Duodenal mucosa (tissue), 2 donors: ENCODE results near the gene VWA5B1.

ENCODE experiments used
- H3K27ac ChIP-seq: one replicate; pipeline ENCODE4 v1.7.0; 2013; ENCODE audit warnings: low read depth, low read length
- H3K27me3 ChIP-seq, 2 donors: one replicate each; pipeline ENCODE4 v1.7.0; 2013; ENCODE audit warnings: low read length in 2 of 2, control low read depth in 1 of 2; ENCODE audit not compliant: insufficient read depth in 2 of 2, control insufficient read depth in 1 of 2
- H3K36me3 ChIP-seq, 2 donors: one replicate each; pipeline ENCODE4 v1.7.0; 2013; ENCODE audit warnings: low read length in 2 of 2, control low read depth in 1 of 2; ENCODE audit not compliant: insufficient read depth in 2 of 2, control insufficient read depth in 1 of 2
- H3K4me1 ChIP-seq, 2 donors: one replicate each; pipeline ENCODE4 v1.7.0; 2013; ENCODE audit warnings: low read length in 2 of 2, control low read depth in 1 of 2; ENCODE audit not compliant: insufficient read depth in 2 of 2, control insufficient read depth in 1 of 2
- H3K4me3 ChIP-seq, 2 donors: one replicate each; pipeline ENCODE4 v1.7.0; 2013; ENCODE audit warnings: low read length in 2 of 2, low read depth in 1 of 2
- H3K9ac ChIP-seq, 2 donors: one replicate each; pipeline ENCODE4 v1.7.0; 2013; ENCODE audit warnings: low read length in 2 of 2, low read depth in 1 of 2
- H3K9me3 ChIP-seq, 2 donors: one replicate each; pipeline ENCODE4 v1.7.0; 2013; ENCODE audit warnings: low read length in 2 of 2, control low read depth in 1 of 2; ENCODE audit not compliant: control insufficient read depth in 1 of 2

The VWA5B1 gene

GRCh38 chr1:20327467-20327866, 36.8 kb downstream of the VWA5B1 start:
- Histone ChIP-seq H3K4me1 (peaks cover 7 to 12% of the 10 kb centered on the region in 2 donors), H3K9me3 (no peaks in the 10 kb centered on the region), H3K27ac (no peak overlapping the region), H3K4me3 (no peak overlapping the region), H3K27me3 (peaks cover 9 to 13% of the 10 kb centered on the region in 2 donors), H3K9ac (no peak overlapping the region), H3K36me3 (no peaks in the 10 kb centered on the region)

GRCh38 chr1:20328201-20328600, 37.5 kb downstream of the VWA5B1 start:
- H3K4me1 ChIP-seq, result peaks cover 7 to 12% of the 10 kb centered on the region in 2 donors
- no peak overlapping the region for H3K4me3 ChIP-seq
- H3K9me3 ChIP-seq, result no peaks in the 10 kb centered on the region
- H3K27ac ChIP-seq, result no peak overlapping the region
- H3K9ac ChIP-seq, result no peak overlapping the region
- peaks cover 9 to 13% of the 10 kb centered on the region in 2 donors for H3K27me3 ChIP-seq
- H3K36me3 ChIP-seq, result no peaks in the 10 kb centered on the region

- no peak overlapping the region for H3K4me3 ChIP-seq
Observed at GRCh38 chr1:20329793-20330542, 39.3 kb downstream of the VWA5B1 start.

GRCh38 chr1:20334103-20334502, 43.4 kb downstream of the VWA5B1 start:
- Histone ChIP-seq H3K27me3 (peaks cover 9% of the 10 kb centered on the region in 2 donors), H3K9ac (no peak overlapping the region), H3K36me3 (no peaks in the 10 kb centered on the region), H3K4me1 (no peaks in the 10 kb centered on the region), H3K9me3 (no peaks in the 10 kb centered on the region), H3K27ac (no peak overlapping the region), H3K4me3 (no peak overlapping the region)

More at GRCh38 chr1:20329793-20330542, 39.3 kb downstream of the VWA5B1 start:
- Histone ChIP-seq H3K9ac (no peak overlapping the region), H3K4me1 (peaks cover 3 to 9% of the 10 kb centered on the region in 2 donors), H3K27ac (no peak overlapping the region), H3K36me3 (no peaks in the 10 kb centered on the region), H3K9me3 (no peaks in the 10 kb centered on the region), H3K27me3 (peaks cover 9 to 13% of the 10 kb centered on the region in 2 donors)

DNA sequence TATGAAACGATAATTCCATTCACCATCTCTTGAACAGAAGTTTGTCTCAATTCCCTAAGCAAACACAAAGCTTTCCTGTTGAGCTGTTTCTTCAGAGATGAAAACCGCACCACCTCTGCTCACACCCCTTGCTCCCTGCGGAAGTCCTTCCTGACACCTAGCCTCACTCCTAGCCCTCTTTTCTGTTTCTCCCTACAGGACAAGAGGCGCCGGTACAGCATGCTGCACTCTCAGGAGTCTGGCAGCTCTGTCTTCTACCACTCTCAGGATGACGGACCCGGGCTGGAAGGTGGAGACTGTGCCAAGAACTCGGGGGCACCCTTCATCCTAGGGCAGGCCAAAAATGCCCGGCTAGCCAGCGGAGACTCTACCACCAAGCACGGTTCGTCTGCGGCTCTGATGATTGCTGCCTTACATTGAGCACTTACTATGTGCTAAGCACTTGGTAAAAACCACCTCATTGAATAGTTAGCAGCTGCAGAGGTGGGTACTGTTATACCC, 45.5 kb downstream of the VWA5B1 start:
- Histone ChIP-seq H3K9me3 (no peaks in the 10 kb centered on the region), H3K27me3 (peaks cover 2 to 3% of the 10 kb centered on the region in 2 donors), H3K4me1 (no peaks in the 10 kb centered on the region), H3K9ac (no peak overlapping the region), H3K27ac (no peak overlapping the region), H3K36me3 (no peaks in the 10 kb centered on the region), H3K4me3 (no peak overlapping the region)

DNA sequence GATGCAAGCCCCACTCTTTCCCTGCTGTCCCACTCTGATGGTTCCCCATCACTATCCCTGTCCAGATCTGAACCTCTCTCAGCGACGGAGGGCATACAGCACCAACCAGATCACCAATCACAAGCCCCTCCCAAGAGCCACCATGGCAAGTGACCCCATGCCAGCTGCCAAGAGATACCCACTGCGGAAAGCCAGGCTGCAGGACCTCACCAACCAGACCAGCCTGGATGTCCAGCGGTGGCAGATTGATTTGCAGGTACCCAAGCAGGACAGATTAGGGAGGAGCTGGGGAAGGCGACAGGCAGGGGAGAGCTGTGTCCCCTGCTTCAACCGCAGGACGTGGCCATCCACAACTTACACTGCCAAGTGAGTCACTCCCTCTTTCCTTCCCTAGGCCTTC, 46.9 kb downstream of the VWA5B1 start:
- Histone ChIP-seq H3K9ac (no peak overlapping the region), H3K36me3 (no peaks in the 10 kb centered on the region), H3K27me3 (peaks cover 0 to 2% of the 10 kb centered on the region in 2 donors), H3K27ac (no peak overlapping the region), H3K4me1 (no peaks in the 10 kb centered on the region), H3K4me3 (no peak overlapping the region), H3K9me3 (no peaks in the 10 kb centered on the region)

GRCh38 chr1:20339811-20340457, 49.3 kb downstream of the VWA5B1 start:
- H3K9ac ChIP-seq, result no peak overlapping the region
- H3K27ac ChIP-seq, result no peak overlapping the region
- no peaks in the 10 kb centered on the region for H3K4me1 ChIP-seq
- no peaks in the 10 kb centered on the region for H3K9me3 ChIP-seq
- no peak overlapping the region for H3K4me3 ChIP-seq
- H3K27me3 ChIP-seq, result peaks cover 0 to 13% of the 10 kb centered on the region in 2 donors
- no peaks in the 10 kb centered on the region for H3K36me3 ChIP-seq

- Histone ChIP-seq H3K4me3 (no peak overlapping the region), H3K9ac (no peak overlapping the region), H3K4me1 (no peaks in the 10 kb centered on the region), H3K9me3 (peaks cover 0 to 8% of the 10 kb centered on the region in 2 donors), H3K27ac (no peak overlapping the region), H3K27me3 (peaks cover 0 to 13% of the 10 kb centered on the region in 2 donors), H3K36me3 (no peaks in the 10 kb centered on the region)
Observed at GRCh38 chr1:20342294-20343148, 51.8 kb downstream of the VWA5B1 start.

GRCh38 chr1:20343149-20343937, 52.7 kb downstream of the VWA5B1 start:
- H3K4me1 ChIP-seq, result no peaks in the 10 kb centered on the region
- H3K9me3 ChIP-seq, result peaks cover 0 to 8% of the 10 kb centered on the region in 2 donors
- H3K27ac ChIP-seq, result no peak overlapping the region
- peaks cover 0 to 13% of the 10 kb centered on the region in 2 donors for H3K27me3 ChIP-seq
- H3K36me3 ChIP-seq, result no peaks in the 10 kb centered on the region
- H3K4me3 ChIP-seq, result no peak overlapping the region
- no peak overlapping the region for H3K9ac ChIP-seq
